ENCODE measurements around the gene ESAM. TPM values are rescaled to one million over a fixed set of nuclear protein-coding genes. Genes with fewer than 3 reads are reported as not detected.
A peak's percentile ranks its signal among the peaks of the same experiment; 100 is the strongest.

Gene ESAM
- total and polyA plus RNA-seq, 3 experiments from 2014 or later = 0.35 to 0.77 TPM; not detected in 1

DNA sequence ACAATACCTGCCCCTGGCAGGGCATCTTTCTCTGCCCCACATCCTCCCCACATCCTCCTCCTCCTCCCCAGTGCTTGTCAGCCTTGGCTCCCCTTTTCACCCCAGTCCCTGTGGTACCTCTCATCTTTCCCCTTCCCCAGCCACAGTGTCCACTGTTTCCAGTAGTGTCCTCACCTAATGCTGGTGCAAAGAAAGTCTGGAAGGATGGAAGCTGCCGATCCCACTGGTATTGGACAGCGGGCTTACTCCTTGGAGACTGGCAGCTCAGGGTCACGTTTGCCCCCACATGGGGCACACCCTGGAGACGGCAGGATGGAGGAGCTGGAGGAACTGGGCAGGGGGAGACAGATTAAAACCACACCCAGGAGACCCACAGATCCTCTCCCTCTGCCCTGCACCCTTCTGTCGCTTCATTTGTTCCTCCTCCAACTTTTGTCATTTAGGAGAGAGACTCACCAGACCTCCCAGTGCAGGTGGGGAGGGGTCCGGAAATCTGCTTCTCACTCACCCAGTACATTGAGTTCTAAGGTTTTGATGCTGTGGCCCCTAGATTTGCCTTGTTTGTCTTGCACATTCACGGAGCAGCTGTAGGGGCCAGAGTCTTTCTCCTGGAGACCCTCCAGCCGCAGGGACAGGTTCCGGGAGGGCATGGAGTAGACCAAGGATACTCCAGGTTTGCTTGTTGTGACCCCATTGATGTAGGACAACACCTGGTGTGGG lies 5.9 kb downstream of the ESAM start:
- CTCF ChIA-PET = interaction anchor here (1.5 to 2.1 kb wide), 2 partner anchors 10 to 87 kb away, joined by 6 to 11 read pairs; no protein-coding TSS in a partner anchor

DNA sequence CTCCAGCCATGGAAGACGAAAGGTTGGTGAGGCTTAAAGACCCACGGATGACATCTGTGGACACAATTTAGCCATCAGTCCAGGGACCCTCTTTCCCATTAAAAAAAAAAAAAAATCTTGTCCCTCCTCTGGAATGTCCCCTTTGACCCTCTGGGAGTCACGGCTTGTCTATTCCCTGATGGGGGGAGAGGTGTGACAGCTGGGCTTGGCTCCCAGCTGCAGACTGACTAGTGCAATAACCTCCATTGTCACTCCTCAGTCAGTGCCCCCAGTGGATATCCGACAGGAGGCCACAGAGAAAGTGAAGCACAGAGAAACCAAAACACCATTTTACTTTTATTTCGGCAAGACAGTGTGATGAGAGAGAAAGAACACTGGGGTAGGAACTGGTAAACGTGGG lies 7.4 kb downstream of the ESAM start:
- Histone ChIP-seq H3K4me3 (ENCODE audit: low read length) (no peak overlapping the region), H3K4me1 (ENCODE audit: insufficient read depth, low read length) (peaks cover 17% of the 10 kb centered on the region), H3K27ac (ENCODE audit: low read depth, low read length) (no peak overlapping the region), H3K36me3 (ENCODE audit: insufficient read depth, low read length) (no peaks in the 10 kb centered on the region), H3K27me3 (ENCODE audit: insufficient read depth, low read length, poor library complexity, severe bottlenecking) (peaks cover 22% of the 10 kb centered on the region), H3K9me3 (ENCODE audit: low read length) (no peaks in the 10 kb centered on the region)
- Mint-ChIP-seq H3K36me3 (no peaks in the 10 kb centered on the region), H3K4me1 (peaks cover 9 to 15% (median 9%) of the 10 kb centered on the region in 3 donors), H3K27ac (no peak overlapping the region), H3K27me3 (peaks cover 37 to 43% of the 10 kb centered on the region in 2 donors), H3K9me3 (no peaks in the 10 kb centered on the region), H3K4me3 (peak overlapping the region in 1 of 7 donors; percentile 2)
- no peak for DNase-seq
- ChIA-PET POLR2A (interaction anchor here (0.7 kb wide), 1 partner anchor 82 kb away, joined by 4 read pairs; no protein-coding TSS in a partner anchor), CTCF (interaction anchor here (0.7 to 3.5 kb wide), 4 partner anchors 8 to 81 kb away, joined by 3 to 26 read pairs (median 7); partner anchors contain the start of genes ESAM and SPA17)

More for the DNA sequence above, 5.9 kb downstream of the ESAM start:
- Histone ChIP-seq H3K36me3 (ENCODE audit: insufficient read depth, low read length) (no peaks in the 10 kb centered on the region), H3K4me3 (ENCODE audit: low read length) (no peak overlapping the region), H3K27ac (ENCODE audit: low read depth, low read length) (no peak overlapping the region), H3K4me1 (ENCODE audit: insufficient read depth, low read length) (peaks cover 22% of the 10 kb centered on the region), H3K9me3 (ENCODE audit: low read length) (no peaks in the 10 kb centered on the region), H3K27me3 (ENCODE audit: insufficient read depth, low read length, poor library complexity, severe bottlenecking) (peaks cover 36% of the 10 kb centered on the region)
- Mint-ChIP-seq H3K27me3 (peaks cover 42 to 54% of the 10 kb centered on the region in 2 donors), H3K4me1 (peaks cover 9 to 26% (median 10%) of the 10 kb centered on the region in 3 donors), H3K27ac (peak overlapping the region in 1 of 8 donors; percentile 31), H3K9me3 (no peaks in the 10 kb centered on the region), H3K4me3 (no peak overlapping the region), H3K36me3 (no peaks in the 10 kb centered on the region)
- POLR2A ChIA-PET = no interaction called here
- DNase-seq = no peak

DNA sequence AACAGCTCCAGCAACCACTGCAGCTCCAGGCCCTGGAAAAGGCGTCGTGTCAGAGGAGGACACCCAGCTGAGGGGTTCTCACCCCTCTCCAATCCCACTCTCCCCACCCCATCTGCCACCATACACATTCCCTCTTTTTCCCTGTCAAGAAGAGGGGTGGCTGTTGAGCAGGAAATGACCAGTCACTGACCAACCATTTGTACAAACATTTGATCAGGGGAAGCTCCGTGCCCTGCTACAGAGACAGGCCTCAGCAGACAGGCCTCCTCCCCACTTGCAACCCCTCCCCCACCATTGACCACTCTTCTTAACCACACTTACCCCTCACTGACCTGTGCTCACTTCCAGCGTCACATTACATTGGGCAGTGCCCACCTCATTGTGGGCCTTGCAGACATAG lies 7.8 kb downstream of the ESAM start:
- Mint-ChIP-seq H3K27ac (no peak overlapping the region), H3K4me1 (peaks cover 8 to 11% (median 9%) of the 10 kb centered on the region in 3 donors), H3K27me3 (peaks cover 35 to 40% of the 10 kb centered on the region in 2 donors), H3K4me3 (peak overlapping the region in 1 of 7 donors; percentile 8), H3K36me3 (no peaks in the 10 kb centered on the region), H3K9me3 (no peaks in the 10 kb centered on the region)
- no peak for DNase-seq
- Histone ChIP-seq H3K27ac (ENCODE audit: low read depth, low read length) (no peak overlapping the region), H3K4me1 (ENCODE audit: insufficient read depth, low read length) (peaks cover 13% of the 10 kb centered on the region), H3K9me3 (ENCODE audit: low read length) (no peaks in the 10 kb centered on the region), H3K4me3 (ENCODE audit: low read length) (no peak overlapping the region), H3K36me3 (ENCODE audit: insufficient read depth, low read length) (no peaks in the 10 kb centered on the region), H3K27me3 (ENCODE audit: insufficient read depth, low read length, poor library complexity, severe bottlenecking) (peaks cover 18% of the 10 kb centered on the region)
- CTCF ChIA-PET = interaction anchor here (0.7 to 3.5 kb wide), 4 partner anchors 8 to 80 kb away, joined by 3 to 26 read pairs (median 7); partner anchors contain the start of genes ESAM and SPA17
- POLR2A ChIA-PET = interaction anchor here (0.7 kb wide), 1 partner anchor 81 kb away, joined by 4 read pairs; no protein-coding TSS in a partner anchor

DNA sequence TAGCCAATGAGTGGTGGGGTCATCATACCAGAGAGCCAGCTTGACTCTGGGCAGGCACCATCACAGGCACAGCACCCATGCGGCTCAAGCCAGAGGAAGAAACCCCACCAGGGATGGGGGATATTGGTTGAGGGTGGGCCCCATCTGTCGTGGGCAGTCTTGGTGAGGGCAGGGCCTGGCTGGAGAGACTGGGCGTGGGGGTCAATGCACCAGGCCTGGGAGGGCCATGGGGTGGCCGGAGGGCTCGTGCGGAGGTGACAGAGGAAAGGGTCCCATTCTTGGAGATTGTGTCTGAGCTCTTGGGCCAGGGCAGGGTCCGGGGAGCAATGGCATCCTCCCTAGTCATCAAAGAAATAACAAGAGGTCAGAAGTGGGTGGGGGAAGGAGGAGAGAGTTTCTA lies 8.5 kb downstream of the ESAM start:
- Histone ChIP-seq H3K36me3 (ENCODE audit: insufficient read depth, low read length) (no peaks in the 10 kb centered on the region), H3K4me1 (ENCODE audit: insufficient read depth, low read length) (peaks cover 6% of the 10 kb centered on the region), H3K4me3 (ENCODE audit: low read length) (no peak overlapping the region), H3K27ac (ENCODE audit: low read depth, low read length) (no peak overlapping the region), H3K9me3 (ENCODE audit: low read length) (no peaks in the 10 kb centered on the region), H3K27me3 (ENCODE audit: insufficient read depth, low read length, poor library complexity, severe bottlenecking) (peaks cover 12% of the 10 kb centered on the region)
- Mint-ChIP-seq H3K27me3 (peaks cover 33% of the 10 kb centered on the region in 2 donors), H3K9me3 (no peaks in the 10 kb centered on the region), H3K4me1 (peaks cover 5 to 6% (median 6%) of the 10 kb centered on the region in 3 donors), H3K4me3 (no peak overlapping the region), H3K36me3 (no peaks in the 10 kb centered on the region), H3K27ac (no peak overlapping the region)
- DNase-seq = no peak
- POLR2A ChIA-PET = no interaction called here
- CTCF ChIA-PET = interaction anchor here (1.3 to 3.5 kb wide), 2 partner anchors 10 to 14 kb away, joined by 3 to 26 read pairs; partner anchors contain the start of genes ESAM and NRGN

DNA sequence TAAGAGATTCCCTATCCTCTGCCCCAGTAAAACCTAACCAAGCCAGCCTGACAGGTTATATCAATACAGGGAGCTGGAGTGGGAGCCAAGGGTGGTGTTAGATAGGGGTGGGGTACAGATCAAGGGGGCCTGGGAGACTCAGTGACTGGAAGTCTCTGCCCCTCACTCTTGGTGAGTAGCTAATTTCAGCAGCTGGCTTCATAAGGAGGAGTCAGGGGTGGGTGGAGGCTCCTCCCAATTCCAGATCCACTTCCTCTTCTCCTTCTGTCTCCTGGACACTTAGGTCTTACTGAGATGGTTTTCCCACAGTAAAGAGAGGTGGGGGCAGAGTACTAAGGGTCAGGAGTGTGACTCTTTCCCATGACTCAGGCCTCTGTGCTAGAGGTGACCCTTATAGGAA lies 8.9 kb downstream of the ESAM start:
- POLR2A ChIA-PET = no interaction called here

DNA sequence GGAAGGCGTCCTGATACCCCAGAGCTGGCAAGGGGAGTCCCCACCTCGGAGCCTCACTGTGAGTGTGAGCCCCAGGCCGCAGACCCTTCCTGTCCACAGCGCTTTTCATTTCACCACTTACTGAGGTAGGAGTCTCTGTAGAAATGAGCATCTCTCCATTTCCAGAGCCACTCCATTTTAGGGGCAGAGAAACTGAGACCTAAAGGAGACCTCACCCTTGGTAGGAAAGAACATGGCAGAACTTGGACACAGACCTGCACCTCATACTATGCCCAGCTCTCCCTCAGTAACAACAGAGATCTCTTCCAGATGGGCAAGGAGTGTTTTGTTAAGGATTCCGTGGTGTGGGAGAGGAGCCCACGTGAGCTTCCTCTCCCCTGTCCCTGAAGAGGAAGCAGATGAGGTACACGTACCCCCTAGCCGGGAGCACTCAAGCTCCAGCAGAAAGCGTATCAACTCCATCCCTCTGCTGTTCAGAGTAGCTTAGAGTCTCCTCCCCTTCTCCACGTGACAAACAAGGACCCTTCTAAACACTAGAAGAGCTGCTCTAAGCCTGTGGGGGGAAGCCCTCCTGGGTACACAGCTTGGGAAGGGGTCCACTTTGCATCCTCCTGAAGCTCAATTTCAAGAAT lies 9.5 kb downstream of the ESAM start:
- Mint-ChIP-seq H3K27ac (peak overlapping the region in 2 of 8 donors; percentile 23 to 48), H3K4me1 (no peaks in the 10 kb centered on the region), H3K9me3 (no peaks in the 10 kb centered on the region), H3K27me3 (peaks cover 23 to 26% of the 10 kb centered on the region in 2 donors), H3K4me3 (peak overlapping the region in 2 of 7 donors; percentile 15 to 23), H3K36me3 (no peaks in the 10 kb centered on the region)
- Histone ChIP-seq H3K4me3 (ENCODE audit: low read length) (no peak overlapping the region), H3K27ac (ENCODE audit: low read depth, low read length) (no peak overlapping the region), H3K4me1 (ENCODE audit: insufficient read depth, low read length) (no peaks in the 10 kb centered on the region), H3K9me3 (ENCODE audit: low read length) (no peaks in the 10 kb centered on the region), H3K36me3 (ENCODE audit: insufficient read depth, low read length) (no peaks in the 10 kb centered on the region), H3K27me3 (ENCODE audit: insufficient read depth, low read length, poor library complexity, severe bottlenecking) (peaks cover 1% of the 10 kb centered on the region)
- no peak for DNase-seq
- ChIA-PET CTCF (interaction anchor here (0.5 to 3.5 kb wide), 6 partner anchors 11 to 83 kb away, joined by 3 to 26 read pairs (median 4); partner anchors contain the start of genes ESAM, NRGN, SIAE and SPA17), POLR2A (no interaction called here)

More for the DNA sequence above, 8.9 kb downstream of the ESAM start:
- Histone ChIP-seq H3K4me1 (ENCODE audit: insufficient read depth, low read length) (peaks cover 2% of the 10 kb centered on the region), H3K27ac (ENCODE audit: low read depth, low read length) (no peak overlapping the region), H3K36me3 (ENCODE audit: insufficient read depth, low read length) (no peaks in the 10 kb centered on the region), H3K9me3 (ENCODE audit: low read length) (no peaks in the 10 kb centered on the region), H3K27me3 (ENCODE audit: insufficient read depth, low read length, poor library complexity, severe bottlenecking) (peaks cover 7% of the 10 kb centered on the region), H3K4me3 (ENCODE audit: low read length) (no peak overlapping the region)
- no peak overlapping the region for H3K4me3 Mint-ChIP-seq
- peaks cover 29% of the 10 kb centered on the region in 2 donors for H3K27me3 Mint-ChIP-seq
- no peaks in the 10 kb centered on the region for H3K9me3 Mint-ChIP-seq
- CTCF ChIA-PET = interaction anchor here (0.5 to 3.5 kb wide), 5 partner anchors 10 to 84 kb away, joined by 3 to 26 read pairs (median 4); partner anchors contain the start of genes ESAM, NRGN, SIAE and SPA17
- H3K4me1 Mint-ChIP-seq = peaks cover under 1 to 2% (median 1%) of the 10 kb centered on the region in 3 donors
- no peak for DNase-seq
- H3K27ac Mint-ChIP-seq = no peak overlapping the region
- H3K36me3 Mint-ChIP-seq = no peaks in the 10 kb centered on the region

DNA sequence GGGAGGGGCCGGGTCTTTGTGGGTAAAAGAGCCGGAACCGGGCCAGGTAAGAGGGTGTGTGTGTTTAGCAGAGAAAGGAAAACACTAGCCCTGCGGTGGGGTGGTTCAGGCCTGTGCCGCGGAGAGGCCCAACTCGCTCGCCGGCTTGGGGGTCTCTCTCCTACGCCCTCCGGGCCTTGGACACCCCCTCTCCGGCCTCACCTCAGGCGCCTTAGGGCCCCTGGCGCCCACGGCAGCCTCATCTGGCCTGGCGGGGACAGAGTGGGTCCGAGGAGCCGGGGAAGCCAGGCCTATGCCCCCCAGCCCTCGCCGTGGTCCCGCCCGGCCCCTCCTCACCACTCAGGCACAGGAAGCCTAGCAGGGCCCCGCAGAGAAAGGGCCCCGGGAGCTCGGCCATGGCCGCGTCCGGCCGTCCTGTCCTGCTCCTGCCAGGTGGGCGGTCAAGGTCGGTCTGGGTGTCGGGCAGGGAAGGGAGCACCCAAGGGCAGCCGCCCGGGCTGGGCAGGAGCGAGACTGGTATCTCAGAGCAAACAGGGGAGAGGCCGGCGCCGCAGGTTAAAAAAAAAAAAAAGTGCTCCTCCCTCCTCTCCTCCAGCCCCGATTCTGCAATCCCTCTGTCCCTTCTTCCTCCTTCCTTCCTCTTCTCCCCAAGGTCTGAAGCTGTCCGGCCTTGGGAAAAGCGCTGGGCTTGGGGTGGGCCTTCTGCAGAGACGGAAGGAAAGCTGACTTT lies 10.2 kb downstream of the ESAM start, which contains the start of gene VSIG2:
Gene VSIG2, minus strand, starts transcription at position 515 of the 730 bp plus-strand sequence. Its CDS starts 118 bp downstream, at position 397.
- Histone ChIP-seq H3K9me3 (ENCODE audit: low read length) (no peaks in the 10 kb centered on the region), H3K4me3 (ENCODE audit: low read length) (no peak within 1 kb of the TSS), H3K36me3 (ENCODE audit: insufficient read depth, low read length) (no peaks in the 10 kb centered on the region), H3K4me1 (ENCODE audit: insufficient read depth, low read length) (peaks cover 5% of the 10 kb centered on the region), H3K27me3 (ENCODE audit: insufficient read depth, low read length, poor library complexity, severe bottlenecking) (no peaks in the 10 kb centered on the region), H3K27ac (ENCODE audit: low read depth, low read length) (no peak within 1 kb of the TSS)
- no peak for DNase-seq
- no peaks in the 10 kb centered on the region for H3K9me3 Mint-ChIP-seq
- H3K36me3 Mint-ChIP-seq = no peaks in the 10 kb centered on the region
- H3K27ac Mint-ChIP-seq = peak within 1 kb of the TSS in 3 of 8 donors; percentile 23 to 84 (median 48)
- CTCF ChIA-PET = interaction anchor here (1.1 to 3.5 kb wide), 3 partner anchors 12 to 82 kb away, joined by 3 to 26 read pairs (median 10); partner anchors contain the start of genes ESAM and NRGN
- POLR2A ChIA-PET = no interaction called here
- peaks cover 2 to 5% (median 4%) of the 10 kb centered on the region in 3 donors for H3K4me1 Mint-ChIP-seq
- H3K4me3 Mint-ChIP-seq = peak within 1 kb of the TSS in 2 of 7 donors; percentile 15 to 23
- H3K27me3 Mint-ChIP-seq = peaks cover 16 to 19% of the 10 kb centered on the region in 2 donors
